ENCODE measurements around the gene ANO8.
A peak's percentile ranks its signal among the peaks of the same experiment; 100 is the strongest.

The ANO8 gene

DNA sequence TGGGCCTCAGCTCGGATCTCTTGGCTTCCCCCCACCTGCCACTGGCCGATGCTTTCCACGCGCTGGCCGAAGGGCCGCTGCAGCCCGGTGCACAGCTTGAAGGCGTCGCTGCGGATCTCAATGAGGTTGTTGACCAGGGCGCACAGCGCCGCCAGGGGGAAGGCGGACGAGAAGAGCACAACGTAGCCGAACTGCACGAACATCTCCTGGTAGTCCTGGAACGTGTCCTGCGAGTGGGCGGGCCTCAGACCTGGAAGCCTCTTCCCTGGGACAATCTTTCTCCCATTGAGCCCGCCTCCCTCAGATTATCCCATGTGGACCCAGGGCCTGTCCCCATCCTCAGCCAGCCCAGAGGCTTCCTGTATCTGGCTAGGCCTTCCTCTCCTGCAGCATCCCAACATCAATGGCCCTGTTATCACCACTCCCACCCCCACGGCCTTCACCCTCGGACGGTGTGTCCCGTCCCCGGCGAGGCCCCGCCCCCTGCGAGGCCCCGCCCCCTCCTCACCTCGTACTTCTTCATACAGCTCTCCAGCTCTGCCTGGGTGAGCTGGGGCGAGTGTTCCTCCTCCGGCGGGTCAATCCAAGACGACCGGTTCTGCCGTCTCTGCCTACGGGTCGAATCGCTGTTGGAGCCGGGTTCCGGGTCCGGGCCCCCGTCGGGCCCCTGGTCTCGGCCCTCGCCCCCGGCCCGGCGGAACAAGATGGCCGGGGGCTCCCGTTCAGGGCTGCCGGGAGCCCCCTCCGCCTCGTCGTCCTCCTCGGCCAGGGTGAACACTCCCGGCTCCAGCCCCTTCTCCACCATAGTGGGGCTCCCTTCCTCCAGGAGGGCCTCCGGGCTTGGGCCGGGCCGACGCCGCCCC lies 6.8 kb downstream of the ANO8 start:
- Histone ChIP-seq H3K36me3 (ENCODE audit: control insufficient read depth, insufficient read depth, low read length) (peaks cover 6% of the 10 kb centered on the region), H3K4me1 (ENCODE audit: control insufficient read depth, insufficient read depth, low read length) (peaks cover 9% of the 10 kb centered on the region), H3K27ac (ENCODE audit: insufficient read depth, low read depth, low read length, poor library complexity, severe bottlenecking) (peak overlapping the region; percentile 37), H3K9me3 (ENCODE audit: control insufficient read depth, low read length) (no peaks in the 10 kb centered on the region), H3K4me3 (ENCODE audit: insufficient read depth, low read depth, low read length) (peak overlapping the region; percentile 47), H3K27me3 (ENCODE audit: control insufficient read depth, insufficient read depth, low read length, poor library complexity, severe bottlenecking) (peaks cover 12% of the 10 kb centered on the region)
- 3 to 4% methylated on average over 61 to 64 of the region's 64 CpGs for WGBS, 2 experiments

DNA sequence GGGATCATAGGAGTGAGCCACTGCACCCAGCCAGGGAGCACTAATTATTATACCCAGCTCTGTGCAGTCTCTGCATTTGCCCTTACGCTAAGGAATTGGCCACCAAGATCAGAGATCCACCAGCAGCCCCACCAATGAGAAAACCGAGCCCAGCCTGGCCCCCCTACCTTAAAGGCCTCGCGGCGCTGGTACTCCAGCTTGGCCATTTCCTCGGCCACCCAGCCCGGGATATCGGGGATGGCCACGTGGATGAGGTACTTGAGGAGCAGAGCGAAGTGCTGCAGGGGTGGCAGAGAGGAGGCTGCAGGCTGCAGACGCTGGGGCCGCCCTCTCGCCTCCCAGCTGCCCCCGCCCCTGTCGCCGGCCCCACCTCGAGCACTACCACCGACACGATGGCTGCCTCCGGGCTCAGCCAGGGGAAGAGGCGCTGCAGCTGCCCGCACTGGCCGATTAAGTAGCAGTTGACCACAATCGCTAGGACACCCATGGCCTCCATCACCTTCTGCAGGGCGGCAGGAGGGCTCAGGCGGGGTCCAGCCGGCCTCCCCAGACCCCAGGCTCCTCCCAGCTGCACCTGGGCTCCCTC lies 7.5 kb downstream of the ANO8 start:
- peak overlapping the region; percentile 27 for H3K27ac ChIP-seq (ENCODE audit: insufficient read depth, low read depth, low read length, poor library complexity, severe bottlenecking)
- peaks cover 9% of the 10 kb centered on the region for H3K4me1 ChIP-seq (ENCODE audit: control insufficient read depth, insufficient read depth, low read length)
- WGBS, 2 experiments = 69 to 70% methylated on average over 27 of the region's 27 CpGs
- no peaks in the 10 kb centered on the region for H3K9me3 ChIP-seq (ENCODE audit: control insufficient read depth, low read length)
- peaks cover 4% of the 10 kb centered on the region for H3K36me3 ChIP-seq (ENCODE audit: control insufficient read depth, insufficient read depth, low read length)
- H3K27me3 ChIP-seq (ENCODE audit: control insufficient read depth, insufficient read depth, low read length, poor library complexity, severe bottlenecking) = peaks cover 12% of the 10 kb centered on the region
- peak overlapping the region; percentile 47 for H3K4me3 ChIP-seq (ENCODE audit: insufficient read depth, low read depth, low read length)

DNA sequence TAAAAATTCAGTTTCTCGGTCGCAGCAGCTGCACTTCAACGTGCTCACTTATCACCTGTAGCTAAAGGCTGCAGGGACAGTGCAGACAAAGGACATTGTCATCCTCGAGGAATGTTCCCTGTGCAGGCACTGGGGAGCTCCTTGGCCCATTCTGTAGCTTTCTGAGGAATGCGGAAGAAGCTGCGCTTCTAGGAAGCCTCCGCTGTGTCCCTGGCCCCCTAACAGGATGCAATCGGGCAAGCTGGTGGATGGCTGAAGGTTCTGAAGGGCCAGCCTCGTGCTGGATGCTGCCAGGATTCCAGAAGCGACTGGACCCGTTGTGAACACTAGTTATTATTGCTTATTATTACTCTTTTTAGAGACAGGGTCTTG lies 8.1 kb downstream of the ANO8 start:
- Histone ChIP-seq H3K9me3 (ENCODE audit: control insufficient read depth, low read length) (no peaks in the 10 kb centered on the region), H3K4me1 (ENCODE audit: control insufficient read depth, insufficient read depth, low read length) (peaks cover 9% of the 10 kb centered on the region), H3K27ac (ENCODE audit: insufficient read depth, low read depth, low read length, poor library complexity, severe bottlenecking) (no peak overlapping the region), H3K27me3 (ENCODE audit: control insufficient read depth, insufficient read depth, low read length, poor library complexity, severe bottlenecking) (peaks cover 12% of the 10 kb centered on the region), H3K36me3 (ENCODE audit: control insufficient read depth, insufficient read depth, low read length) (peaks cover 4% of the 10 kb centered on the region), H3K4me3 (ENCODE audit: insufficient read depth, low read depth, low read length) (no peak overlapping the region)
- WGBS, 2 experiments = 81 to 83% methylated on average over 11 of the region's 11 CpGs

DNA sequence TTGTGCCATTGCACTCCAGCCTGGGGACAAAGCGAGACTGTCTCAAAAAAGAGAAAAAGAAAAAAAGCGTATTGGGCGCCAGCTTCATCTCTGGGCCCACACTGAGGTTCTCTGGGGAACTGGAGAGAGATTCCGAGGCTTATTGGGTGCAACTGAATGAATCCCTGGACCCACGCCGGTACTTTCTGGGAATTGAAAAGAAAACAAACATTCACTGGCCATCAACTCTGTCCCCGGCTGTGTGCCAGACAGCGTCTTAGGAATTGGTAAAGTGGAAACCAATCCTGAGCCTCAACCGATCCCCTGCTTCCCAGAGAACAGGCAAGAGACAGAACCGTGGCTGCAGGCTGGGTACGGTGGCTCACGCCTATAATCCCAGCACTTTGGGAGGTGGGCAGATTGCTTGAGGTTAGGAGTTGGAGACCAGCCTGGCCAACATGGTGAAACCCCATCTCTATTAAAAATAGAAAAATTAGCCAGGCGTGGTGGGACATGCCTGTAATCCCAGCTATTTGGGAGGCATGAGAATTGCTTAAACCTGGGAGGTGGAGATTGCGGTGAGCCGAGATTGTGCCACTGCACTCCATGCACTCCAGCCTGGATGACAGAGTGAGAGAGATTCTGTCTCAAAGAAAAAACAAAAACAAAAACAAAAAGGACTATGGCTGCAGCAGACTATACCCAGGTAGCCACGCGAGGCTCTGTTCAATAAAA lies 8.6 kb downstream of the ANO8 start:
- no peaks in the 10 kb centered on the region for H3K9me3 ChIP-seq (ENCODE audit: control insufficient read depth, low read length)
- H3K4me3 ChIP-seq (ENCODE audit: insufficient read depth, low read depth, low read length) = no peak overlapping the region
- H3K36me3 ChIP-seq (ENCODE audit: control insufficient read depth, insufficient read depth, low read length) = peaks cover 4% of the 10 kb centered on the region
- peaks cover 9% of the 10 kb centered on the region for H3K4me1 ChIP-seq (ENCODE audit: control insufficient read depth, insufficient read depth, low read length)
- 94 to 97% methylated on average over 17 of the region's 17 CpGs for WGBS, 2 experiments
- H3K27me3 ChIP-seq (ENCODE audit: control insufficient read depth, insufficient read depth, low read length, poor library complexity, severe bottlenecking) = peaks cover 12% of the 10 kb centered on the region
- H3K27ac ChIP-seq (ENCODE audit: insufficient read depth, low read depth, low read length, poor library complexity, severe bottlenecking) = no peak overlapping the region

DNA sequence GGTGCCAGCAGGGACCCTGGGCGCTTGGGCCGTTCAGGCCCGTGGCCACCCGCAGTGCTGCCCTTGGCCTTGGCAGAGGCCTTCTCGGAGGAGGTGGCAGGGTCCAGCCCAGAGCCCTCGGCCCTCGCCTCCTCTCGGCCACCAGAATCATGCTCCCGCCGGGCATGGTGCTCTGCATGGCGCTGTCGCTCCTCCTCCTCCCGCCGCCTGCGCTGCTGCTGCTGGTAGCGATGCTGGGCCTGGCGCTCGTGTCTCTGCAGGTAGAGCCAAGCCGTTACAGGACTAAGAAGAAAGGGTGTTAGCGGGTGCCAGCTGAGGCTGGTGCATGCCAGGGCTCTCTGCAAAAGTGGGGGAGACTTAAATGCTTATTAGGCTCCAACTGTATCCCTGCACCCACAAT lies 9.5 kb downstream of the ANO8 start:
- no peaks in the 10 kb centered on the region for H3K9me3 ChIP-seq (ENCODE audit: control insufficient read depth, low read length)
- H3K27ac ChIP-seq (ENCODE audit: insufficient read depth, low read depth, low read length, poor library complexity, severe bottlenecking) = no peak overlapping the region
- H3K4me1 ChIP-seq (ENCODE audit: control insufficient read depth, insufficient read depth, low read length) = peaks cover 9% of the 10 kb centered on the region
- WGBS, 2 experiments = 95 to 96% methylated on average over 20 of the region's 20 CpGs
- peaks cover 4% of the 10 kb centered on the region for H3K36me3 ChIP-seq (ENCODE audit: control insufficient read depth, insufficient read depth, low read length)
- H3K27me3 ChIP-seq (ENCODE audit: control insufficient read depth, insufficient read depth, low read length, poor library complexity, severe bottlenecking) = peaks cover 12% of the 10 kb centered on the region
- H3K4me3 ChIP-seq (ENCODE audit: insufficient read depth, low read depth, low read length) = no peak overlapping the region

DNA sequence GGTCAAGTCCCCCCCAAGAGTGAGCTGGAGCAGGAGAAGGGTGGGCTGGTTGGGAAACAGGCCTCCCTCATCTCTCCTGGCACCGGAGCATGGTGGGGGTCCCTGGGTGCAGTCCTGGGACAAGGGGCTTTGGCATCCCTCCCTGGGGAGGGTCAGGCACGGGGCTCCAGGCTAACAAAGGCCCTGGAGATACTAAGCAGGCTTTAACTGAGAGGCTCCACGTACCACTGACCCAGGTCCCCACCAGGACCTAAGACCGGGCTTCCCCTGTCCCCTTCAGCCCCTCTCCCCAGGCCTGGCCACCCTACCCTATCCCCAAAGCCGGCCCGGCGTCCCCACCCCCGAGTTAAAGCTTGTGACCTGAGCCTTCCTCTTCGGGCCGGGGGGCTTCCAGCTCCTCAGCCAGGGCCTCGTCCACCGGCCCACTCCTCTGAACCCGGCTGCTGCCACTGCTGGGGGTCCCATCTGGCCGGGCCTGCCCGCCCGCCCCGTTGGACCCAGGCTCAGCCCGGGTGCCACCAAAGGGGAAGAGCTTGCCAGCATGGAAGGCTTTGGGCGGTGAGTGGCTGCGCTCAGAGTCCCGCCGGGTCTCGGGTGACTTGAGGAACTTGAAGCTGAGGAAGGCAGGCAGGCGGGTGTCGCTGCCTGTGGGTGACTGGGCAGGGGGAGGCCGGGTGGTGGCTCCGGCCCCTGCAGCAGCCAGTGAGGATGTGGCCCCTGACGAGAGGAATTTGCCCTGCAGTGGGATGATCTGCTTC lies 10.1 kb downstream of the ANO8 start:
- Histone ChIP-seq H3K27ac (ENCODE audit: insufficient read depth, low read depth, low read length, poor library complexity, severe bottlenecking) (no peak overlapping the region), H3K36me3 (ENCODE audit: control insufficient read depth, insufficient read depth, low read length) (peaks cover 5% of the 10 kb centered on the region), H3K4me3 (ENCODE audit: insufficient read depth, low read depth, low read length) (no peak overlapping the region), H3K27me3 (ENCODE audit: control insufficient read depth, insufficient read depth, low read length, poor library complexity, severe bottlenecking) (peaks cover 10% of the 10 kb centered on the region), H3K4me1 (ENCODE audit: control insufficient read depth, insufficient read depth, low read length) (peaks cover 9% of the 10 kb centered on the region), H3K9me3 (ENCODE audit: control insufficient read depth, low read length) (no peaks in the 10 kb centered on the region)
- 95% methylated on average over 28 of the region's 28 CpGs for WGBS, 2 experiments

DNA sequence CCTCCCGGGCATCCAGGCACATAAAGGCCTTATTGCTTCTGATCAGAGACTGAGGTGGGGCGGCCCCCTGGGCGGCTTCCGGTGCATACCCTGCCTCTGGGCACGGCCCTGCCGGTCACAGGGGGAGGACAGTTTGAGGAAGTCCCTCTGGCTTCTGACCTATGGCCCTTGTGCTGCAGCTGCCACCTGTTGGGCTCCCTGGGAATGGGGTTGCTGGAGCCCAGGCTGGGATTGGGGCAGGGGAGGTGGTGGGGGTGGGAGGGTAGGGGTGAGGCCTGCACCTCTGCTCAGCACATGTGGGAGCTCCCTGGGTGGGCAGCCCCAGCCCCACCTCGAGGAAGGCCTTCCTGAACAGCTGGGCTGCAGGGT lies 10.7 kb downstream of the ANO8 start:
- no peak overlapping the region for H3K27ac ChIP-seq (ENCODE audit: insufficient read depth, low read depth, low read length, poor library complexity, severe bottlenecking)
- no peaks in the 10 kb centered on the region for H3K9me3 ChIP-seq (ENCODE audit: control insufficient read depth, low read length)
- 88 to 97% methylated on average over 7 of the region's 7 CpGs for WGBS, 2 experiments
- peaks cover 9% of the 10 kb centered on the region for H3K4me1 ChIP-seq (ENCODE audit: control insufficient read depth, insufficient read depth, low read length)
- peaks cover 4% of the 10 kb centered on the region for H3K27me3 ChIP-seq (ENCODE audit: control insufficient read depth, insufficient read depth, low read length, poor library complexity, severe bottlenecking)
- no peak overlapping the region for H3K4me3 ChIP-seq (ENCODE audit: insufficient read depth, low read depth, low read length)
- peaks cover 8% of the 10 kb centered on the region for H3K36me3 ChIP-seq (ENCODE audit: control insufficient read depth, insufficient read depth, low read length)

DNA sequence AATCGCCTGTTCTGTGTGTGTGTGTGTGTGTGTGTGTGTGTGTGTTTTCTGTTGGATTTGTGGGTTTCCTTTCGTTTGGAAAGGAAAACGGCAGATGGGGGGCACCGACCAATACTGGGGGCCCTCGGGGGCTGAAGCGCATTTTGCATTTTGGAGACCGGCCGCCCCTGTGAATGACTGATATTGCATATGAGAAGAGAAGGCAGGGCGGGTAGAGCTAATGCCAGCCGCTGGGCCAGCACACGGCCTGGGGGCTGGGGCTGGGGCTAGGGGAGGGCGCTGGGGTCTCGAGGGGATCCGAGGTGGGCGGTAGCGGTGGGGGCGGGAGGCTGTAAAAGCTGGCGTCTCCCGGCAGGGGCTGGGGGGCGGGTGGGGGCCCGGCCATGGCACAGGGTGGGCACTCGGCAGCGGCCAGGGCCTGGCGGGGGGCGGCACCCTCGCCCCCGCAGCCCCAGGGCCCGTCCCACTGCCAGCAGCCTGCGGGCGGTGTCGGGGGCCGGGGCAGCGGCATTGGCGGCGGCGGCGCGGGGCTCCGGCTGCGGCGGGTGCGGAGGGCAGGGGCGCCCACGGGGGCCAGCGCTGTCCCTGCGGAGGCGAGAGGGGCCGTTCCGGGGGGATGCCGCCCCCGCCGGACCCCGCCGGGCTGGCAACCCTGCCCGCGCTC lies 11.2 kb downstream of the ANO8 start:
- H3K36me3 ChIP-seq (ENCODE audit: control insufficient read depth, insufficient read depth, low read length) = peaks cover 8% of the 10 kb centered on the region
- WGBS, 2 experiments = 94% methylated on average over 56 of the region's 56 CpGs
- peaks cover 9% of the 10 kb centered on the region for H3K4me1 ChIP-seq (ENCODE audit: control insufficient read depth, insufficient read depth, low read length)

DNA sequence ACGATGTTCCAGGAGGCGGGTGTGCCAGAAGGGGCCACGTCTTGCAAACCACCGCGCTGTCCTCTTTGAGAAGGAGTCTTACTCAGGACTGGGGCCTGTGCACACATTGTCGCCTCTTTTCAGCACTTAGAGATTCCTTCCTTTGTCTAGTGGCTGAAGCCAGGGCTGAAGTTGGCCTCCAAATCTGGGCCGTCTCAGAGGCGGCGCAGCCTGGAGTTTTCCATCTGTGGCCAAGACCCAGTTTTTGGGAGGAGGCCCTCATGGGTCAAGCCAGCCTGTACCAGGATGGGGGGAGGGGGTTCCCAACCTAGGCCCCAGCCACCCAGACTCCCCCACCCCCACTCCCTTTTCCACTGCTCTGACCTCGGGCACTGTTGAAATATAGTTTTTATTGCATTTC lies 11.8 kb downstream of the ANO8 start:
- H3K4me3 ChIP-seq (ENCODE audit: insufficient read depth, low read depth, low read length) = no peak overlapping the region

More for the DNA sequence above, 11.2 kb downstream of the ANO8 start:
- H3K9me3 ChIP-seq (ENCODE audit: control insufficient read depth, low read length) = no peaks in the 10 kb centered on the region
- no peaks in the 10 kb centered on the region for H3K27me3 ChIP-seq (ENCODE audit: control insufficient read depth, insufficient read depth, low read length, poor library complexity, severe bottlenecking)
- H3K27ac ChIP-seq (ENCODE audit: insufficient read depth, low read depth, low read length, poor library complexity, severe bottlenecking) = no peak overlapping the region
- no peak overlapping the region for H3K4me3 ChIP-seq (ENCODE audit: insufficient read depth, low read depth, low read length)

More for the DNA sequence above, 11.8 kb downstream of the ANO8 start:
- no peaks in the 10 kb centered on the region for H3K27me3 ChIP-seq (ENCODE audit: control insufficient read depth, insufficient read depth, low read length, poor library complexity, severe bottlenecking)
- H3K9me3 ChIP-seq (ENCODE audit: control insufficient read depth, low read length) = no peaks in the 10 kb centered on the region
- peaks cover 9% of the 10 kb centered on the region for H3K4me1 ChIP-seq (ENCODE audit: control insufficient read depth, insufficient read depth, low read length)
- H3K36me3 ChIP-seq (ENCODE audit: control insufficient read depth, insufficient read depth, low read length) = peaks cover 8% of the 10 kb centered on the region
- 93% methylated on average over 9 of the region's 10 CpGs for WGBS, 2 experiments
- no peak overlapping the region for H3K27ac ChIP-seq (ENCODE audit: insufficient read depth, low read depth, low read length, poor library complexity, severe bottlenecking)
